ENCODE results near the gene AASDH. TPM values are rescaled to one million over a fixed set of nuclear protein-coding genes. Genes with fewer than 3 reads are reported as not detected.

The AASDH gene
- total and polyA plus RNA-seq, 2 donors (not counting 1 experiment from before 2014, with no cell fraction given), result 6.9 to 15.2 TPM

GRCh38 chr4:56424697-56425514 is 37.6 kb upstream of the AASDH start:
- no peak for TF ChIP-seq EZH2 (IDR thresholded peaks at IDR 0.05; ENCODE audit: borderline replicate concordance, insufficient read depth, low read depth, low read length, poor library complexity, severe bottlenecking)
- TF ChIP-seq CTCF (IDR thresholded peaks at IDR 0.05), result peak; percentile 85
- peaks cover 9% of the 10 kb centered on the region for H3K4me1 Mint-ChIP-seq
- WGBS (ENCODE audit: insufficient coverage), result no CpG with 5 or more reads among the region's 5 CpGs

GRCh38 chr4:56424176-56424575 is 36.9 kb upstream of the AASDH start:
- no peak overlapping the region for H3K4me2 ChIP-seq (replicated peaks; ENCODE audit: low read depth, low read length, poor library complexity, severe bottlenecking)
- H4K20me1 ChIP-seq (ENCODE audit: control insufficient read depth, insufficient read depth, low read length, poor library complexity, severe bottlenecking), result no peaks in the 10 kb centered on the region
- peaks cover 66% of the 10 kb centered on the region for H3K79me2 ChIP-seq (ENCODE audit: control insufficient read depth, insufficient read depth, low read length)
- no peaks in the 10 kb centered on the region for H3K27me3 Mint-ChIP-seq
- no peaks in the 10 kb centered on the region for H3K27me3 ChIP-seq (replicated peaks in 1 of 4; ENCODE audit: control extremely low read depth in 1 of 4, control insufficient read depth in 3 of 4, insufficient read depth in 4 of 4, low read length in 3 of 4)
- H2AFZ ChIP-seq (ENCODE audit: insufficient read depth, low read depth, low read length, poor library complexity, severe bottlenecking), result no peak overlapping the region
- no peaks in the 10 kb centered on the region for H3K36me3 ChIP-seq (replicated peaks in 1 of 2; ENCODE audit: control extremely low read depth in 1 of 2, control insufficient read depth in 1 of 2, extremely low read depth in 1 of 2, insufficient read depth in 2 of 2, low read length in 1 of 2)
- peaks cover 9% of the 10 kb centered on the region for H3K4me1 Mint-ChIP-seq
- intact Hi-C loops (cut with micrococcal nuclease), result loop anchor here (5.0 kb wide), 1 partner anchor 233 kb away; no protein-coding TSS in a partner anchor
- no peaks in the 10 kb centered on the region for H3K9me3 Mint-ChIP-seq (ENCODE audit: insufficient read depth)
- H3K27ac ChIP-seq (ENCODE audit: low read length in 2 of 2), result no peak overlapping the region
- POLR2A ChIA-PET, result no interaction called here
- CTCF ChIA-PET, result interaction anchor here (0.7 to 6.9 kb wide), 21 partner anchors 12 to 476 kb away, joined by 3 to 130 read pairs (median 4); partner anchors contain the start of genes CEP135, PAICS and PPAT
- 100% methylated on average over 2 of the region's 5 CpGs for WGBS (ENCODE audit: insufficient coverage)
- ATAC-seq (ENCODE audit: low read depth) (no peak), DNase-seq (no peak)
- H3K4me3 Mint-ChIP-seq, result no peak overlapping the region
- no peak overlapping the region for H3K4me3 ChIP-seq (ENCODE audit: control extremely low read depth in 1 of 5, extremely low read depth in 1 of 5, insufficient read depth in 1 of 5, low read depth in 2 of 5, low read length in 4 of 5)
- no peaks in the 10 kb centered on the region for H3K4me1 ChIP-seq (ENCODE audit: control insufficient read depth in 2 of 2, insufficient read depth in 2 of 2, low read length in 2 of 2)
- H3K9ac ChIP-seq (ENCODE audit: low read length), result no peak overlapping the region
- H3K9me3 ChIP-seq (ENCODE audit: control extremely low read depth in 1 of 3, control insufficient read depth in 2 of 3, insufficient read depth in 1 of 3, low read length in 2 of 3), result no peaks in the 10 kb centered on the region
- no peak overlapping the region for H3K27ac Mint-ChIP-seq
- TF ChIP-seq CTCF (IDR thresholded peaks at IDR 0.05) (no peak), EZH2 (IDR thresholded peaks at IDR 0.05; ENCODE audit: borderline replicate concordance, insufficient read depth, low read depth, low read length, poor library complexity, severe bottlenecking) (no peak)

More at GRCh38 chr4:56424697-56425514, 37.6 kb upstream of the AASDH start:
- Histone ChIP-seq H3K4me1 (ENCODE audit: control insufficient read depth in 2 of 2, insufficient read depth in 2 of 2, low read length in 2 of 2) (no peaks in the 10 kb centered on the region), H2AFZ (ENCODE audit: insufficient read depth, low read depth, low read length, poor library complexity, severe bottlenecking) (no peak overlapping the region), H4K20me1 (ENCODE audit: control insufficient read depth, insufficient read depth, low read length, poor library complexity, severe bottlenecking) (no peaks in the 10 kb centered on the region), H3K79me2 (ENCODE audit: control insufficient read depth, insufficient read depth, low read length) (peaks cover 63% of the 10 kb centered on the region), H3K4me3 (ENCODE audit: control extremely low read depth in 1 of 5, extremely low read depth in 1 of 5, insufficient read depth in 1 of 5, low read depth in 2 of 5, low read length in 4 of 5) (no peak overlapping the region), H3K9ac (ENCODE audit: low read length) (no peak overlapping the region), H3K27ac (ENCODE audit: low read length in 2 of 2) (no peak overlapping the region), H3K4me2 (replicated peaks; ENCODE audit: low read depth, low read length, poor library complexity, severe bottlenecking) (no peak overlapping the region), H3K36me3 (replicated peaks in 1 of 2; ENCODE audit: control extremely low read depth in 1 of 2, control insufficient read depth in 1 of 2, extremely low read depth in 1 of 2, insufficient read depth in 2 of 2, low read length in 1 of 2) (no peaks in the 10 kb centered on the region), H3K9me3 (ENCODE audit: control extremely low read depth in 1 of 3, control insufficient read depth in 2 of 3, insufficient read depth in 1 of 3, low read length in 2 of 3) (no peaks in the 10 kb centered on the region), H3K27me3 (replicated peaks in 1 of 4; ENCODE audit: control extremely low read depth in 1 of 4, control insufficient read depth in 3 of 4, insufficient read depth in 4 of 4, low read length in 3 of 4) (no peaks in the 10 kb centered on the region)
- ChIA-PET CTCF (interaction anchor here (0.7 to 6.9 kb wide), 28 partner anchors 11 to 477 kb away, joined by 3 to 130 read pairs (median 5); partner anchors contain the start of genes AASDH, CEP135, PAICS and PPAT), POLR2A (no interaction called here)
- intact Hi-C loops (cut with micrococcal nuclease), result loop anchor here (1.0 to 5.0 kb wide), 4 partner anchors 119 to 411 kb away; no protein-coding TSS in a partner anchor
- ATAC-seq (ENCODE audit: low read depth), result no peak
- H3K27ac Mint-ChIP-seq, result no peak overlapping the region
- no peak overlapping the region for H3K4me3 Mint-ChIP-seq
- no peaks in the 10 kb centered on the region for H3K9me3 Mint-ChIP-seq (ENCODE audit: insufficient read depth)
- DNase-seq, result peak; percentile 67
- H3K27me3 Mint-ChIP-seq, result no peaks in the 10 kb centered on the region

Data from B cell (primary cell).